ENCODE results near the gene HHIP. TPM values are rescaled to one million over a fixed set of nuclear protein-coding genes. Genes with fewer than 3 reads are reported as not detected.

HHIP gene
- total RNA-seq, 1 experiment from 2014 or later: 0.05 TPM

GRCh38 chr4:144689125-144689524, 43.2 kb downstream of the HHIP start:
- in situ Hi-C loops (cut with HindIII; ENCODE audit: low pct_unique_long_range_greater_than_20kb, low sequenced_read_pairs): no loop called here

GRCh38 chr4:144695721-144696120, 49.8 kb downstream of the HHIP start:
- DNase-seq (ENCODE audit: low read depth, low spot score): no peak
- in situ Hi-C loops (cut with HindIII; ENCODE audit: low pct_unique_long_range_greater_than_20kb, low sequenced_read_pairs): no loop called here

More at GRCh38 chr4:144689125-144689524, 43.2 kb downstream of the HHIP start:
- DNase-seq (ENCODE audit: low read depth, low spot score): no peak

- in situ Hi-C loops (cut with HindIII; ENCODE audit: low pct_unique_long_range_greater_than_20kb, low sequenced_read_pairs): no loop called here
- DNase-seq (ENCODE audit: low read depth, low spot score): no peak
Measured at GRCh38 chr4:144696376-144696775, 50.4 kb downstream of the HHIP start.

- no peak for DNase-seq (ENCODE audit: low read depth, low spot score)
- in situ Hi-C loops (cut with HindIII; ENCODE audit: low pct_unique_long_range_greater_than_20kb, low sequenced_read_pairs): no loop called here
Measured at GRCh38 chr4:144699565-144699964, 53.6 kb downstream of the HHIP start.

GRCh38 chr4:144701683-144702233, 55.8 kb downstream of the HHIP start:
- in situ Hi-C loops (cut with HindIII; ENCODE audit: low pct_unique_long_range_greater_than_20kb, low sequenced_read_pairs): no loop called here
- DNase-seq (ENCODE audit: low read depth, low spot score): no peak

GRCh38 chr4:144703494-144703893, 57.5 kb downstream of the HHIP start:
- DNase-seq (ENCODE audit: low read depth, low spot score): no peak
- in situ Hi-C loops (cut with HindIII; ENCODE audit: low pct_unique_long_range_greater_than_20kb, low sequenced_read_pairs): no loop called here

GRCh38 chr4:144705601-144706590, 59.9 kb downstream of the HHIP start:
- in situ Hi-C loops (cut with HindIII; ENCODE audit: low pct_unique_long_range_greater_than_20kb, low sequenced_read_pairs): no loop called here
- no peak for DNase-seq (ENCODE audit: low read depth, low spot score)

- in situ Hi-C loops (cut with HindIII; ENCODE audit: low pct_unique_long_range_greater_than_20kb, low sequenced_read_pairs): no loop called here
- no peak for DNase-seq (ENCODE audit: low read depth, low spot score)
Measured at GRCh38 chr4:144709159-144709558, 63.2 kb downstream of the HHIP start.

- DNase-seq (ENCODE audit: low read depth, low spot score): peak; percentile 49
- in situ Hi-C loops (cut with HindIII; ENCODE audit: low pct_unique_long_range_greater_than_20kb, low sequenced_read_pairs): no loop called here
Measured at GRCh38 chr4:144709793-144710525, 64.0 kb downstream of the HHIP start.

GRCh38 chr4:144710526-144710912, 64.6 kb downstream of the HHIP start:
- DNase-seq (ENCODE audit: low read depth, low spot score): no peak
- in situ Hi-C loops (cut with HindIII; ENCODE audit: low pct_unique_long_range_greater_than_20kb, low sequenced_read_pairs): no loop called here

- in situ Hi-C loops (cut with HindIII; ENCODE audit: low pct_unique_long_range_greater_than_20kb, low sequenced_read_pairs): no loop called here
- DNase-seq (ENCODE audit: low read depth, low spot score): no peak
Measured at GRCh38 chr4:144711700-144712456, 65.9 kb downstream of the HHIP start.

- DNase-seq (ENCODE audit: low read depth, low spot score): no peak
- in situ Hi-C loops (cut with HindIII; ENCODE audit: low pct_unique_long_range_greater_than_20kb, low sequenced_read_pairs): no loop called here
Measured at GRCh38 chr4:144712775-144713174, 66.8 kb downstream of the HHIP start.

- in situ Hi-C loops (cut with HindIII; ENCODE audit: low pct_unique_long_range_greater_than_20kb, low sequenced_read_pairs): no loop called here
- DNase-seq (ENCODE audit: low read depth, low spot score): no peak
Measured at GRCh38 chr4:144714166-144714565, 68.2 kb downstream of the HHIP start.

GRCh38 chr4:144715230-144715629, 69.3 kb downstream of the HHIP start:
- in situ Hi-C loops (cut with HindIII; ENCODE audit: low pct_unique_long_range_greater_than_20kb, low sequenced_read_pairs): no loop called here
- no peak for DNase-seq (ENCODE audit: low read depth, low spot score)

- DNase-seq (ENCODE audit: low read depth, low spot score): no peak
- in situ Hi-C loops (cut with HindIII; ENCODE audit: low pct_unique_long_range_greater_than_20kb, low sequenced_read_pairs): no loop called here
Measured at GRCh38 chr4:144716778-144717177, 70.8 kb downstream of the HHIP start.

GRCh38 chr4:144718958-144719512, 73.1 kb downstream of the HHIP start:
- DNase-seq (ENCODE audit: low read depth, low spot score): no peak
- in situ Hi-C loops (cut with HindIII; ENCODE audit: low pct_unique_long_range_greater_than_20kb, low sequenced_read_pairs): no loop called here

GRCh38 chr4:144720491-144720890, 74.5 kb downstream of the HHIP start:
- in situ Hi-C loops (cut with HindIII; ENCODE audit: low pct_unique_long_range_greater_than_20kb, low sequenced_read_pairs): no loop called here
- DNase-seq (ENCODE audit: low read depth, low spot score): no peak

Data from SK-MEL-5 (cell line).